Stimulated activated CD4-positive, alpha-beta T cell treated with anti-CD3 and anti-CD28 coated beads, Interleukin-2, amount 100 ng/mL, for 48 hours (primary cell): ENCODE results near the gene FPR2.
"Not testable (repeated sequence)": the region's sequence is repeated elsewhere in the genome, so short reads cannot be mapped to it uniquely, and the experiment has no call there.

ENCODE experiments used
- DNase-seq, 2 donors: peaks; one replicate each; pipeline ENCODE4 v3.0.0-alpha.2; 2020

FPR2 gene

GRCh38 chr19:51740356-51740755 lies 20.6 kb upstream of the FPR2 start:
- no peak for DNase-seq

- DNase-seq: no peak
Measured at GRCh38 chr19:51742789-51743188, 18.2 kb upstream of the FPR2 start.

GRCh38 chr19:51743405-51743804 lies 17.6 kb upstream of the FPR2 start:
- no peak for DNase-seq

GRCh38 chr19:51746731-51747130 lies 14.2 kb upstream of the FPR2 start:
- DNase-seq: no peak

- no peak for DNase-seq
Measured at GRCh38 chr19:51749979-51750378, 11.0 kb upstream of the FPR2 start.

- no peak for DNase-seq
Measured at GRCh38 chr19:51750400-51751094, 10.4 kb upstream of the FPR2 start.

- no peak for DNase-seq
Measured at GRCh38 chr19:51751655-51752054, 9.3 kb upstream of the FPR2 start, which contains the start of gene FPR1. TSS of gene FPR1 (minus strand) at chr19:51751878. CDS start at chr19:51746994, 4,884 bp downstream.

- DNase-seq: no peak
Measured at GRCh38 chr19:51754109-51754508, 6.9 kb upstream of the FPR2 start.

GRCh38 chr19:51754770-51755169 lies 6.2 kb upstream of the FPR2 start:
- DNase-seq: no peak

GRCh38 chr19:51755571-51755970 lies 5.4 kb upstream of the FPR2 start:
- DNase-seq: no peak

- no peak for DNase-seq
Measured at GRCh38 chr19:51761696-51762095, 716 bp downstream of the FPR2 start.

GRCh38 chr19:51765086-51765485 lies 4.1 kb downstream of the FPR2 start:
- DNase-seq: no peak

GRCh38 chr19:51766461-51766860 lies 5.5 kb downstream of the FPR2 start:
- no peak for DNase-seq

GRCh38 chr19:51771376-51772130 lies 10.6 kb downstream of the FPR2 start:
- DNase-seq: no peak

- DNase-seq: no peak
Measured at GRCh38 chr19:51772977-51773376, 12.0 kb downstream of the FPR2 start.

- not testable (repeated sequence) for DNase-seq
Measured at GRCh38 chr19:51776561-51776960, 15.6 kb downstream of the FPR2 start.

- peak; percentile 19 to 40 for DNase-seq
Measured at GRCh38 chr19:51777570-51778462, 16.8 kb downstream of the FPR2 start.

GRCh38 chr19:51779181-51779580 lies 18.2 kb downstream of the FPR2 start:
- no peak for DNase-seq

GRCh38 chr19:51779703-51780102 lies 18.7 kb downstream of the FPR2 start:
- DNase-seq: no peak

GRCh38 chr19:51780270-51780669 lies 19.3 kb downstream of the FPR2 start:
- no peak for DNase-seq

GRCh38 chr19:51781999-51782398 lies 21.0 kb downstream of the FPR2 start:
- DNase-seq: no peak

GRCh38 chr19:51783372-51783771 lies 22.4 kb downstream of the FPR2 start:
- no peak for DNase-seq

- no peak for DNase-seq
Measured at GRCh38 chr19:51784109-51784785, 23.3 kb downstream of the FPR2 start.
